NB4 (cell line): ENCODE measurements around the gene MDC1.

Experiments used
- MAX ChIP-seq: IDR thresholded peaks from 2 replicates; pipeline ENCODE4 v1.6.1; 2011; ENCODE audit warnings: low read depth, low read length
- MYC ChIP-seq: IDR thresholded peaks from 2 replicates; pipeline ENCODE4 v1.6.1; 2011; ENCODE audit warnings: low read depth, low read length
- POLR2A ChIP-seq: IDR thresholded peaks from 2 replicates; pipeline ENCODE4 v1.6.1; 2011; ENCODE audit warnings: mild to moderate bottlenecking; ENCODE audit not compliant: insufficient read length; ENCODE audit errors: extremely low read depth
- TF ChIP-seq, protein P1 (sequence below): IDR thresholded peaks from one replicate; pipeline ENCODE4 v1.5.1; 2012; ENCODE audit warnings: low read depth, low read length

DNA sequence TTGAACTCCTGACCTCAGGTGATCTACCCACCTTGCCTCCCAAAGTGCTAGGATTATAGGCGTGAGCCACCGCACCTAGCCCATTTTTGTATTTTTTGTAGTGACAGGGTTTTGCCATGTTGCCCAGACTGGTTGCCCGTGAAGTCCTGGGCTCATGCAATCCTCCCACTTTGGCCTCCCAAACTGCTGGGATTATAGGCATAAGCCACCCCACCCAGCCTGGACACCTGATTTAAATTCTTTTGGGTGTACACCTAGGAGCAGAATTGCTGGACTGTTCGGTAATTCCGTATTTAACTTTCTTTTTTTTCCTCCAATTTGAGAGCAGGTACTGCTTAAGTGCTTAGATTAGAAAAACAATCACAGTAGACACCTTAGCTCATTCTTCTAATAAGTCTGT lies 20.6 kb downstream of the MDC1 start:
- TF ChIP-seq POLR2A (no peak), MAX (no peak), MYC (no peak)
- TF ChIP-seq, protein P1, sequence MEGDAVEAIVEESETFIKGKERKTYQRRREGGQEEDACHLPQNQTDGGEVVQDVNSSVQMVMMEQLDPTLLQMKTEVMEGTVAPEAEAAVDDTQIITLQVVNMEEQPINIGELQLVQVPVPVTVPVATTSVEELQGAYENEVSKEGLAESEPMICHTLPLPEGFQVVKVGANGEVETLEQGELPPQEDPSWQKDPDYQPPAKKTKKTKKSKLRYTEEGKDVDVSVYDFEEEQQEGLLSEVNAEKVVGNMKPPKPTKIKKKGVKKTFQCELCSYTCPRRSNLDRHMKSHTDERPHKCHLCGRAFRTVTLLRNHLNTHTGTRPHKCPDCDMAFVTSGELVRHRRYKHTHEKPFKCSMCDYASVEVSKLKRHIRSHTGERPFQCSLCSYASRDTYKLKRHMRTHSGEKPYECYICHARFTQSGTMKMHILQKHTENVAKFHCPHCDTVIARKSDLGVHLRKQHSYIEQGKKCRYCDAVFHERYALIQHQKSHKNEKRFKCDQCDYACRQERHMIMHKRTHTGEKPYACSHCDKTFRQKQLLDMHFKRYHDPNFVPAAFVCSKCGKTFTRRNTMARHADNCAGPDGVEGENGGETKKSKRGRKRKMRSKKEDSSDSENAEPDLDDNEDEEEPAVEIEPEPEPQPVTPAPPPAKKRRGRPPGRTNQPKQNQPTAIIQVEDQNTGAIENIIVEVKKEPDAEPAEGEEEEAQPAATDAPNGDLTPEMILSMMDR, result no peak
